Erythroblast (primary cell): Measurements from ENCODE around the gene EXOC1.

Experiments
- GATA1 ChIP-seq: IDR thresholded peaks from 2 replicates; pipeline ENCODE4 v1.6.1; 2011; ENCODE audit warnings: low read depth, mild to moderate bottlenecking, control low read depth, low read length, moderate library complexity
- POLR2A ChIP-seq: IDR thresholded peaks from 2 replicates; pipeline ENCODE4 v1.6.1; 2011; ENCODE audit warnings: mild to moderate bottlenecking, low read length

DNA sequence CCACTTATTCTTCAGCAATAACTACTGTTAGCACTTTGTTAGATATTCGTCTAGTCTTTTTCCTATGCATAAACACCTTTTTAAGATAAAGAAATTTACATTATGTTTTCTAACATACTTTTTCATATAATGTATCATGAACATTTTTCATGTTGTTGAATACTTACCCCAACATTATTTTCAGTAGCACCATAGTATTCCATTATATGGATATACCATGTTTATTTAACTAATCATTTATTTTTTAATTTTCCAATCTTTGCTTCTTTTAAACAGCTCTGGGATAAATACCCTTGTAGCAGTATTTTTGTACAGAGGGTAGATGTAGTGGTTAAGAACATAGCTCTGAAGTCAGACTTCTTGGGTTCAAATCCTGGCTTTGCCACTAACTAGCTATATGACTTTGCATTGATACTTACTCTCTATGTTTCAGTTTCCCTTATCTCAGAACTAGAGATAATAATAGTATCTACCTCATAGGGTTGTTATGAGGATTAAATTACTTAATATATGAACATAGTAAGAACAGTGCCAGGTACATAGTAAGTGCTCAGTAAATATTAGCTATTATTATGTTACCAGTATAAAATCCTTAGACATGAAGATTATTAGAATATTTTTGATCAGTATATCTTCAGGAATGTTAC is 11.3 kb downstream of the EXOC1 start:
- TF ChIP-seq POLR2A (no peak), GATA1 (no peak)
